ENCODE data around the gene WNT6.
A peak's percentile ranks its signal among the peaks of the same experiment; 100 is the strongest.

The WNT6 gene

DNA sequence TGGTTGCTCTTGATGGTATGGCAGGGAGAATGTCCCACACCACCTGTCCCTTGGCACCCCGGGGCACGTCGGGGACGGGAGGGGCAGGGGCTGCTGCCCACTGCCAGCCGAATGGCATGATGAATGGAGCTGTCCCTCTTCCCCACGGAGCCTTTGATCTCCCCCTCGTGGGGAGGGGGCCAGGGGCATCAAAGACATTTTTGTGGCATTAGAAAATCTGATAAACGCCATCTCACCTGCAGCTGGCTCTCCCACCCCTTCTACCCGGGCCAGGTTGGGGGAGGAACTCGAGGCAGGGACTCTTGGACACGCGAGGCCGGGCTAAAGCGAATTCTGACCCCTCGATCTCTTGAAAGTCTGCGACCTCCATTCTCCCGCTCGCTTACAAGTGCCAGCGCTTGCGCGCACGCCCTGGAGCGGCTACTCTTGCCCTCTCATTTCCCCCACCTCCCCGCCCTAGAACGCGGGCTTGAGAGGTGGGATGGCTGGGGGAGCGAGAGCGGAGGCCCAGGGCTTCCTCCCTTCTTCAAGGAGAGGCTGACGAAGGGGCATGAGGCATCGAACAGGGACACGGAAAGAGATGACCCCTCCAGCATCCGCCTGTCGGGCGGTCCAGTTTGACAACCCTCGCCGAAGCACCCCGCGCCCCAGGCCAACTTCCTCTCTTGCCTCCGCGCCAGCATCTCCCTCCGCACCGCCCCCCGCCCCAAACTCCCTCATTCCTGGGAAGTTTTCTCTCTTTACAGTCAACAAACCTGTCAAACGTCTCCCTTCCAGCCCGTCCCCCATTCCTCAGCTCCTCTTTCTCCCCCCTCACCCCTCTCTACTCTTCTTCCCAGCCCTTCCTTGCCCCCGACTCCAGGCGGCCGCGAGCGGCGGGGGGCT lies 692 bp upstream of the WNT6 start:
- WGBS (ENCODE audit: extremely low coverage, insufficient coverage, low lambda C conversion rate), result no CpG with 5 or more reads among the region's 51 CpGs
- Histone ChIP-seq H3K4me3 (ENCODE audit: low read length) (no peak overlapping the region), H2AK5ac (ENCODE audit: low read length) (no peak overlapping the region)

DNA sequence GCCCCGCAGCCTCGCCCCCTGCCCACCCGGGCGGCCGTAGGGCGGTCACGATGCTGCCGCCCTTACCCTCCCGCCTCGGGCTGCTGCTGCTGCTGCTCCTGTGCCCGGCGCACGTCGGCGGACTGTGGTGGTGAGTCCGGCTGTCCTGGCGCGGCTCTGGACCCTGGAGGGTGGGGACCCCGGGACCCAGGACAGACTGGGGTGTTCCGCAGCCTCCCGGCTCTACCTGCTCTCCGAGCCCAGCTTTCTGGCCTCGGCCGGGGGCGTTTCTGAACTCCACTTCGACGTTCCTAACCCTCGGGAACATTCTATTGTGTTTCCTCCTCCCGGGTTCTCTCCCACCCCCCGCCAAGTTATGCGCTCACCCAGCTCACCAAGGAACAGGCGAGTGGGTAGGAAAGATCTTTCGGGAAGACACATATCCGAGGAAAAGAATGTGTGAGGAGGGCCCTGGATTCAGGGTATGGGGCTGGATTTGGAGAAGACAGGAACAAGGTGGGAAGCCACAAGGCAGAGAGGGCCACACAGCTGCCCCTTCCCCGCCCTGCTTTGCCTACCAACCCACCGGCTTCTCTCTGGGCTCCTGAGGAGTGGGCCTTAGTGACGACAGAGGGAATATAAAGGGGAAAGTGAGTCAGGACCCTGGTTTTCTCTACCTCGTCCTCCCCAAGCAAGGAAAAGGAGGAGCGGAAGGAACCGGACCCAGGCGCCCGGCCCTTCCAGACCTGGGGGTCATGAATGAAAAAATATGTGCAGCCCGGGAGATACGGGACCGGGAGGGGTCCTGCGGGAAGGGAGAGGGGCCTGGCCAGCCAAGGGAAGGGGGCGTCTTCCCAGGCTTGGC lies 605 bp downstream of the WNT6 start:
- H3K4me3 ChIP-seq (ENCODE audit: low read length), result no peak overlapping the region
- WGBS (ENCODE audit: extremely low coverage, insufficient coverage, low lambda C conversion rate), result no CpG with 5 or more reads among the region's 47 CpGs
- no peak overlapping the region for H4K8ac ChIP-seq (ENCODE audit: low read depth, low read length)
- peak overlapping the region; percentile 77 for H3K56ac ChIP-seq (ENCODE audit: low read length)
- peaks cover 36% of the 10 kb centered on the region for H3K27me3 ChIP-seq (ENCODE audit: insufficient read depth, low read length, poor library complexity)
- H4K5ac ChIP-seq (ENCODE audit: low read length), result no peak overlapping the region
- no peaks in the 10 kb centered on the region for H3K79me2 ChIP-seq (ENCODE audit: control insufficient read depth, insufficient read depth, low read length)
- no peak overlapping the region for H3K18ac ChIP-seq (ENCODE audit: low read length)
- no peak overlapping the region for H2BK5ac ChIP-seq (ENCODE audit: low read length)
- H2BK15ac ChIP-seq (replicated peaks; ENCODE audit: low read depth), result no peak overlapping the region
- no peaks in the 10 kb centered on the region for H3K79me1 ChIP-seq (ENCODE audit: low read length)
- no peak overlapping the region for H3K4ac ChIP-seq (ENCODE audit: low read depth, low read length)
- no peak overlapping the region for H3K27ac ChIP-seq (ENCODE audit: low read depth, low read length)
- peak overlapping the region; percentile 44 for H3K4me2 ChIP-seq (ENCODE audit: low read length)
- no peak for DNase-seq
- H3K4me1 ChIP-seq (ENCODE audit: control insufficient read depth, low read depth, low read length), result peaks cover 14% of the 10 kb centered on the region
- no peak overlapping the region for H2BK120ac ChIP-seq (ENCODE audit: low read depth, low read length)
- H3K9ac ChIP-seq (ENCODE audit: low read length), result peak overlapping the region; percentile 34
- H2AK5ac ChIP-seq (ENCODE audit: low read length), result no peak overlapping the region
- no peak overlapping the region for H3K23ac ChIP-seq (ENCODE audit: low read length)
- no peaks in the 10 kb centered on the region for H3K36me3 ChIP-seq (ENCODE audit: control insufficient read depth, insufficient read depth, low read length)

More for the DNA sequence above, 692 bp upstream of the WNT6 start:
- Histone ChIP-seq H3K23ac (ENCODE audit: low read length) (no peak overlapping the region), H3K56ac (ENCODE audit: low read length) (peak overlapping the region; percentile 10), H3K36me3 (ENCODE audit: control insufficient read depth, insufficient read depth, low read length) (no peaks in the 10 kb centered on the region), H3K4me1 (ENCODE audit: control insufficient read depth, low read depth, low read length) (peaks cover 14% of the 10 kb centered on the region), H2BK15ac (replicated peaks; ENCODE audit: low read depth) (no peak overlapping the region), H2BK5ac (ENCODE audit: low read length) (no peak overlapping the region), H3K79me1 (ENCODE audit: low read length) (no peaks in the 10 kb centered on the region), H3K27me3 (ENCODE audit: insufficient read depth, low read length, poor library complexity) (peaks cover 41% of the 10 kb centered on the region), H3K18ac (ENCODE audit: low read length) (no peak overlapping the region), H3K4ac (ENCODE audit: low read depth, low read length) (no peak overlapping the region), H4K5ac (ENCODE audit: low read length) (no peak overlapping the region), H3K9ac (ENCODE audit: low read length) (no peak overlapping the region), H3K79me2 (ENCODE audit: control insufficient read depth, insufficient read depth, low read length) (no peaks in the 10 kb centered on the region), H4K8ac (ENCODE audit: low read depth, low read length) (no peak overlapping the region), H3K27ac (ENCODE audit: low read depth, low read length) (no peak overlapping the region), H2BK120ac (ENCODE audit: low read depth, low read length) (no peak overlapping the region), H3K4me2 (ENCODE audit: low read length) (peak overlapping the region; percentile 26)
- no peak for DNase-seq

DNA sequence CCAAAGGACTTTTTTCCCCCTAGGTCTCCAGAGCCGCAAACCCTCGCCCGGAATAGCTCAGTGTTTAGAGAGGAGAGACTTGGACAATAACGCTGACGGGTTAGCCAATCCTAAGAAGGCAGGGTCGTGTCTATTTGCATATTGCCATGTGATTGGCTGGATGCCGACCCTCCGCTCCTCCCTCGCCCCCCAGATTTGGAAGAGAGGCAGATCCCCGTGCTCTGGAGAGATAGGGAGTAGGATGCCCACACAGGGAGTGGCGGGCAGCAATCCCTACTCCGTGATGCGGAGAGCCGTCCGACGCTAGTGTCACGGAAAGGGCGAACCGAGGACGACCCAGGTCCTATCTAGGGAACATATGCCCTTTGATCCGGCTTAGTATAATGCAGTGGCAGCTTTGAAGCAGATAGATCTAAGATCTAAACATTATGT lies 1.4 kb downstream of the WNT6 start:
- H3K9ac ChIP-seq (ENCODE audit: low read length), result no peak overlapping the region
- H3K56ac ChIP-seq (ENCODE audit: low read length), result no peak overlapping the region
- peak; percentile 94 for DNase-seq
- no peaks in the 10 kb centered on the region for H3K79me2 ChIP-seq (ENCODE audit: control insufficient read depth, insufficient read depth, low read length)
- no peak overlapping the region for H2BK120ac ChIP-seq (ENCODE audit: low read depth, low read length)
- no peak overlapping the region for H3K4me2 ChIP-seq (ENCODE audit: low read length)
- no peak overlapping the region for H3K27ac ChIP-seq (ENCODE audit: low read depth, low read length)
- WGBS (ENCODE audit: extremely low coverage, insufficient coverage, low lambda C conversion rate), result no CpG with 5 or more reads among the region's 21 CpGs
- no peak overlapping the region for H3K4ac ChIP-seq (ENCODE audit: low read depth, low read length)
- H3K4me1 ChIP-seq (ENCODE audit: control insufficient read depth, low read depth, low read length), result peaks cover 10% of the 10 kb centered on the region
- H2BK5ac ChIP-seq (ENCODE audit: low read length), result no peak overlapping the region
- H3K27me3 ChIP-seq (ENCODE audit: insufficient read depth, low read length, poor library complexity), result peaks cover 36% of the 10 kb centered on the region
- no peak overlapping the region for H2AK5ac ChIP-seq (ENCODE audit: low read length)
- no peaks in the 10 kb centered on the region for H3K79me1 ChIP-seq (ENCODE audit: low read length)
- H4K5ac ChIP-seq (ENCODE audit: low read length), result no peak overlapping the region
- H3K36me3 ChIP-seq (ENCODE audit: control insufficient read depth, insufficient read depth, low read length), result no peaks in the 10 kb centered on the region
- H3K23ac ChIP-seq (ENCODE audit: low read length), result no peak overlapping the region
- H2BK15ac ChIP-seq (replicated peaks; ENCODE audit: low read depth), result no peak overlapping the region
- no peak overlapping the region for H3K4me3 ChIP-seq (ENCODE audit: low read length)
- H3K18ac ChIP-seq (ENCODE audit: low read length), result no peak overlapping the region
- H4K8ac ChIP-seq (ENCODE audit: low read depth, low read length), result no peak overlapping the region

DNA sequence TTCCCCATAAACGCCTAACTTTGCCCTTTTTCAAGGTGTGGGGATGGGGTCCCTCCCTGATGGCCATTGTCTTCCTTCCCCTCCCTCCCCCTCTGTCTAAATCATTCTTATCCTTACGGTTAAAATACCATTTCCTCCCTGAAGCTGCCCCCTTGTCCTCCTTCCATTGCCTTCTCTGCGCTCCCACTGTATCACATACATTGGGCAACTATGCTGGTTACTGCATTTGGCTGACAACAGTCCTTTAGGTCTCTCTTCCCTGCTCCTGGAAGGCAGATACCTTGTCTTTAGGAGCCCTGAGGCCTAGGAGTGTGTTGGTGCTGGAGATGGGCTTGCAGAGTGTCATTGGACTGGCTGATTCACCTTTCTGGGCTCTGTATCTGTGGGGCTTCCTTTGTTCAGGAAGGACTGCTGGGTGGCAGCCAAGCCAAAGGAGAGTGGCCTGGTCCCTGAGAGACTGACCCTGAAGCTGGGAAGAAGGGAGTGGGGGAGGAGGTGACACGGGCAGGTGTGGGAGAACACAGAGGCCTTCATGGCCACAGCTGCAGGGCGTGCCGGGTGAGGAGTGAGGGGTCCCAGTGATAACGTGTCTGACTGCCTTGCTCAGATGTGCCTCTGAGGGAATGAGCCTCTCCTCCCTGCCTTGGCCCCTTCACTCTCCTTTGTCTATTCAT lies 2.2 kb downstream of the WNT6 start:
- H3K4me1 ChIP-seq (ENCODE audit: control insufficient read depth, low read depth, low read length), result peaks cover 6% of the 10 kb centered on the region
- no peak overlapping the region for H3K4ac ChIP-seq (ENCODE audit: low read depth, low read length)
- no peak overlapping the region for H3K4me2 ChIP-seq (ENCODE audit: low read length)
- no peaks in the 10 kb centered on the region for H3K79me1 ChIP-seq (ENCODE audit: low read length)
- H3K18ac ChIP-seq (ENCODE audit: low read length), result no peak overlapping the region
- no peaks in the 10 kb centered on the region for H3K79me2 ChIP-seq (ENCODE audit: control insufficient read depth, insufficient read depth, low read length)
- H3K27me3 ChIP-seq (ENCODE audit: insufficient read depth, low read length, poor library complexity), result peaks cover 40% of the 10 kb centered on the region
- no peak for DNase-seq
- H4K8ac ChIP-seq (ENCODE audit: low read depth, low read length), result no peak overlapping the region
- H3K56ac ChIP-seq (ENCODE audit: low read length), result no peak overlapping the region
- no peaks in the 10 kb centered on the region for H3K36me3 ChIP-seq (ENCODE audit: control insufficient read depth, insufficient read depth, low read length)
- no CpG with 5 or more reads among the region's 7 CpGs for WGBS (ENCODE audit: extremely low coverage, insufficient coverage, low lambda C conversion rate)
- no peak overlapping the region for H4K5ac ChIP-seq (ENCODE audit: low read length)
- no peak overlapping the region for H2BK5ac ChIP-seq (ENCODE audit: low read length)
- H3K9ac ChIP-seq (ENCODE audit: low read length), result no peak overlapping the region
- no peak overlapping the region for H2BK15ac ChIP-seq (replicated peaks; ENCODE audit: low read depth)
- no peak overlapping the region for H2AK5ac ChIP-seq (ENCODE audit: low read length)
- H3K23ac ChIP-seq (ENCODE audit: low read length), result no peak overlapping the region
- H2BK120ac ChIP-seq (ENCODE audit: low read depth, low read length), result no peak overlapping the region
- H3K4me3 ChIP-seq (ENCODE audit: low read length), result no peak overlapping the region
- no peak overlapping the region for H3K27ac ChIP-seq (ENCODE audit: low read depth, low read length)

DNA sequence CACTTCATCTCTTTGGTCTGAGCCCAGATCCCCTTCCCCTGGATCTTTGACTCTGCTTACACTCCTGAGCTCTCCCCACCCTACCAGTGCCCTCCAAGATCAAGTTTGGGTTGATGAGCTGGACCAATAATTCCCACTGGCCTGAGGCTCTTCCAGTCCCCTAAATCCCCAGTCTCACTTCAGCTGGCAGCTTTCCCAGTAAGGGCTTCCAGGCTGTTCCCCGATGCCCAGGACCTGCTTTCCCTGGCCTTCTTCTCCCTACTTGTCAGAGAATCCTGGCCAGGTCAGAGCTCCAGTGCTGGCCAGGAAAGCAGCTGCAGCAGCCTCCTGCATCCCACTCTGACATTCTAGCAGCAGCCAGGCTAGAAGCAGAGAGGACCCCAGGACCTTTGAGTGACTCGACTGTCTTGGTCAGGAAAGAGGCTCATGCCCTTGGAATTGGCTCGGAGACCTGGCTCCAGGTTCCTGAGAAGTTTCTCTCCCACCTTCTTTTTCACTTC lies 3.5 kb downstream of the WNT6 start:
- no CpG with 5 or more reads among the region's 3 CpGs for WGBS (ENCODE audit: extremely low coverage, insufficient coverage, low lambda C conversion rate)
- H4K5ac ChIP-seq (ENCODE audit: low read length), result no peak overlapping the region

More for the DNA sequence above, 3.5 kb downstream of the WNT6 start:
- Histone ChIP-seq H3K36me3 (ENCODE audit: control insufficient read depth, insufficient read depth, low read length) (no peaks in the 10 kb centered on the region), H3K9ac (ENCODE audit: low read length) (no peak overlapping the region), H3K23ac (ENCODE audit: low read length) (no peak overlapping the region), H2BK15ac (replicated peaks; ENCODE audit: low read depth) (no peak overlapping the region), H3K4ac (ENCODE audit: low read depth, low read length) (no peak overlapping the region), H3K56ac (ENCODE audit: low read length) (no peak overlapping the region), H3K18ac (ENCODE audit: low read length) (no peak overlapping the region), H2BK5ac (ENCODE audit: low read length) (no peak overlapping the region), H3K79me1 (ENCODE audit: low read length) (no peaks in the 10 kb centered on the region), H3K27me3 (ENCODE audit: insufficient read depth, low read length, poor library complexity) (peaks cover 40% of the 10 kb centered on the region), H3K27ac (ENCODE audit: low read depth, low read length) (no peak overlapping the region), H2BK120ac (ENCODE audit: low read depth, low read length) (no peak overlapping the region), H2AK5ac (ENCODE audit: low read length) (no peak overlapping the region), H3K4me1 (ENCODE audit: control insufficient read depth, low read depth, low read length) (peaks cover 3% of the 10 kb centered on the region), H4K8ac (ENCODE audit: low read depth, low read length) (no peak overlapping the region), H3K4me3 (ENCODE audit: low read length) (no peak overlapping the region), H3K4me2 (ENCODE audit: low read length) (no peak overlapping the region), H3K79me2 (ENCODE audit: control insufficient read depth, insufficient read depth, low read length) (no peaks in the 10 kb centered on the region)
- DNase-seq, result no peak
